ENCODE results near the gene LPP. TPM values are rescaled to one million over a fixed set of nuclear protein-coding genes. Genes with fewer than 3 reads are reported as not detected.

Gene LPP
- total RNA-seq, 1 experiment from 2014 or later, result 264 TPM

- TF ChIP-seq CTCF (IDR thresholded peaks at IDR 0.05; ENCODE audit: unreplicated experiment), result no peak
- Mint-ChIP-seq H3K4me3 (ENCODE audit: low read depth, unreplicated experiment) (no peak overlapping the region), H3K27me3 (ENCODE audit: unreplicated experiment) (no peaks in the 10 kb centered on the region), H3K27ac (ENCODE audit: unreplicated experiment) (no peak overlapping the region), H3K4me1 (ENCODE audit: low read depth, unreplicated experiment) (no peaks in the 10 kb centered on the region), H3K36me3 (ENCODE audit: insufficient read depth, unreplicated experiment) (no peaks in the 10 kb centered on the region), H3K9me3 (ENCODE audit: low read depth, unreplicated experiment) (no peaks in the 10 kb centered on the region)
- intact Hi-C loops (cut with micrococcal nuclease; ENCODE audit: unreplicated experiment), result no loop called here
- no TSS peak for BruUV-seq (replicated peaks)
- DNase-seq, result no peak
- CTCF ChIA-PET, result interaction anchor here (0.6 to 0.7 kb wide), 2 partner anchors 12 to 114 kb away, joined by 3 to 5 read pairs; no protein-coding TSS in a partner anchor
Observed at GRCh38 chr3:188756241-188756640, 602.3 kb downstream of the LPP start.

- no peak overlapping the region for H3K27ac Mint-ChIP-seq (ENCODE audit: unreplicated experiment)
- TF ChIP-seq CTCF (IDR thresholded peaks at IDR 0.05; ENCODE audit: unreplicated experiment), result no peak
- H3K9me3 Mint-ChIP-seq (ENCODE audit: low read depth, unreplicated experiment), result no peaks in the 10 kb centered on the region
- BruUV-seq (replicated peaks), result no TSS peak
- H3K36me3 Mint-ChIP-seq (ENCODE audit: insufficient read depth, unreplicated experiment), result no peaks in the 10 kb centered on the region
- no peak for DNase-seq
- H3K4me1 Mint-ChIP-seq (ENCODE audit: low read depth, unreplicated experiment), result no peaks in the 10 kb centered on the region
- H3K27me3 Mint-ChIP-seq (ENCODE audit: unreplicated experiment), result no peaks in the 10 kb centered on the region
- no peak overlapping the region for H3K4me3 Mint-ChIP-seq (ENCODE audit: low read depth, unreplicated experiment)
- intact Hi-C loops (cut with micrococcal nuclease; ENCODE audit: unreplicated experiment), result no loop called here
- CTCF ChIA-PET, result no interaction called here
Observed at GRCh38 chr3:188759336-188760005, 605.5 kb downstream of the LPP start.

DNA sequence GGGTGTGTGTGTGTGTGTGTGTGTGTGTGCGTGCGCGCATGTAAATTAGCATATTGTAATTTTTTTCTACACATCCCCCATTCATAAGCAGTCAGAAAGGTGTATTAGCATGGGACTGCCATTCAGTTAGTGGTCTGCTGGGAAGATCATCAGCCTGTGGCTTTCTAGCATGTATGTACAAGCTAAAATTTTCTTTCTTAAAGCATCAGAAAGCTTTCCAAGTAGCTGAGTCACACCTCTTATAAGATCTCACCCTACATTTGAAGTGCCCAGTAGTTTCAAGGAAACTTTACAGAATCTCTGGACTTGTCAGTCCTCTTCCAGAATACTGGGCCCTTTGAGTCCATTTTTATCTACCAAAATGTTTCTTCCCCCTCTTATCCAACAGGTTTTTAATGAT lies 606.5 kb downstream of the LPP start:
- Mint-ChIP-seq H3K9me3 (ENCODE audit: low read depth, unreplicated experiment) (no peaks in the 10 kb centered on the region), H3K36me3 (ENCODE audit: insufficient read depth, unreplicated experiment) (no peaks in the 10 kb centered on the region), H3K27ac (ENCODE audit: unreplicated experiment) (no peak overlapping the region), H3K27me3 (ENCODE audit: unreplicated experiment) (no peaks in the 10 kb centered on the region), H3K4me3 (ENCODE audit: low read depth, unreplicated experiment) (no peak overlapping the region), H3K4me1 (ENCODE audit: low read depth, unreplicated experiment) (no peaks in the 10 kb centered on the region)
- no TSS peak for BruUV-seq (replicated peaks)
- DNase-seq, result no peak
- intact Hi-C loops (cut with micrococcal nuclease; ENCODE audit: unreplicated experiment), result no loop called here
- no peak for TF ChIP-seq CTCF (IDR thresholded peaks at IDR 0.05; ENCODE audit: unreplicated experiment)
- CTCF ChIA-PET, result no interaction called here

GRCh38 chr3:188761439-188761838 lies 607.5 kb downstream of the LPP start:
- BruUV-seq (replicated peaks), result no TSS peak
- TF ChIP-seq CTCF (IDR thresholded peaks at IDR 0.05; ENCODE audit: unreplicated experiment), result no peak
- H3K27me3 Mint-ChIP-seq (ENCODE audit: unreplicated experiment), result no peaks in the 10 kb centered on the region
- intact Hi-C loops (cut with micrococcal nuclease; ENCODE audit: unreplicated experiment), result no loop called here
- no peak overlapping the region for H3K27ac Mint-ChIP-seq (ENCODE audit: unreplicated experiment)
- DNase-seq, result no peak
- H3K9me3 Mint-ChIP-seq (ENCODE audit: low read depth, unreplicated experiment), result no peaks in the 10 kb centered on the region
- no peak overlapping the region for H3K4me3 Mint-ChIP-seq (ENCODE audit: low read depth, unreplicated experiment)
- CTCF ChIA-PET, result no interaction called here
- no peaks in the 10 kb centered on the region for H3K4me1 Mint-ChIP-seq (ENCODE audit: low read depth, unreplicated experiment)
- no peaks in the 10 kb centered on the region for H3K36me3 Mint-ChIP-seq (ENCODE audit: insufficient read depth, unreplicated experiment)
